Vagina (tissue), 2 donors: ENCODE data around the gene PTPRN2. TPM values are rescaled to one million over a fixed set of nuclear protein-coding genes. Genes with fewer than 3 reads are reported as not detected.

Experiments used
- DNase-seq, 2 donors: peaks; one replicate each; pipeline ENCODE4 v3.0.0-alpha.2; 2017; ENCODE audit errors: extremely low spot score in 2 of 2
- H3K27ac ChIP-seq: fragments of 200-600 bp; sonication (generic); one replicate; pipeline ENCODE4 v1.5.1; 2019
- H3K27me3 ChIP-seq: fragments of 200-600 bp; sonication (generic); one replicate; pipeline ENCODE4 v1.5.1; 2019
- H3K36me3 ChIP-seq, 2 donors: fragments of 200-600 bp; sonication (generic); one replicate each; pipeline ENCODE4 v1.5.1; 2017 to 2019
- H3K4me1 ChIP-seq: fragments of 200-600 bp; sonication (generic); one replicate; pipeline ENCODE4 v1.5.1; 2019
- H3K4me3 ChIP-seq, 2 donors: fragments of 200-600 bp; sonication (generic); 1 replicate in 1 of 2; 2 replicates in 1 of 2; pipeline ENCODE4 v1.5.1; 2016 to 2019
- H3K9me3 ChIP-seq: fragments of 200-600 bp; sonication (generic); one replicate; pipeline ENCODE4 v1.5.1; 2019
- POLR2A ChIP-seq, 2 donors: fragments of 450-650 bp; IDR thresholded peaks; one replicate each; pipeline ENCODE4 v1.6.1; 2017; ENCODE audit warnings: antibody characterized with exemption in 2 of 2, mild to moderate bottlenecking in 2 of 2, moderate library complexity in 2 of 2
- POLR2AphosphoS5 ChIP-seq, 2 donors: sonication (generic); formaldehyde crosslinking; IDR thresholded peaks; one replicate each; pipeline ENCODE4 v1.9.0; 2017; ENCODE audit warnings: antibody characterized with exemption in 2 of 2, mild to moderate bottlenecking in 2 of 2, low read depth in 1 of 2; ENCODE audit not compliant: insufficient read depth in 1 of 2
- intact Hi-C: fragments of 100-400 bp; cut with DNase I; formaldehyde crosslinking; loops from one replicate; pipeline ENCODE4 v1.15.1; 2023
- total RNA-seq: library from RNA; depleted of rRNA; stranded (reverse); fragments of >200 nt; gene quantifications from one replicate; pipeline ENCODE4 v1.2.3, GENCODE V29; 2016
- TF ChIP-seq, protein P1 (sequence below), 3 experiments: fragments of 450-650 bp in 2 of 3; fragments of 200-600 bp in 1 of 3; sonication (generic) in 1 of 3; IDR thresholded peaks; one replicate each; pipeline ENCODE4 v1.5.1; 2017 to 2019; ENCODE audit warnings: antibody characterized with exemption in 3 of 3, mild to moderate bottlenecking in 2 of 3, moderate library complexity in 2 of 3

Gene PTPRN2
- total RNA-seq, 1 donor from 2014 or later = 7.4 TPM

DNA sequence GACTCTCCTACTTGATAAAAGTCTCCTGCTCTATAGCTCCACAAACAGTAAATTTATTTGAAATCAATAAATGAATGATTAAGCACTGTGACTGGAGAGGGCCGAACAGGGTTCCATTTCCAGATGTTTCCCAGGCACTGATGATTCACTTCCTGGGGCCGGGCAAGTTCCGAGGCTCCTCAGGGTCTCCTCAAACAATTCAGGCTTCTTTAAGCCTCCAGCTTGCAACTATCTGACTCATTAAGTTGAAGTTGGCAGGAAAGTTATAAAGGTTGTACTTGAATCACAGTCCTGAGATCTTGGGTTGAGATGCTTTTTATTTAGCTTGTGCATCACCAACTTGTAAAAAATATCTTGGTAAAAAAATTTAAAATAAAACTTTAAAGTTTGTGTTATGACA is 637.9 kb downstream of the PTPRN2 start:
- H3K36me3 ChIP-seq = no peaks in the 10 kb centered on the region
- H3K4me3 ChIP-seq = no peak overlapping the region
- H3K4me1 ChIP-seq = no peaks in the 10 kb centered on the region
- DNase-seq = no peak
- intact Hi-C loops = no loop called here
- H3K27ac ChIP-seq = no peak overlapping the region
- no peak for TF ChIP-seq POLR2AphosphoS5 (IDR thresholded peaks at IDR 0.05; ENCODE audit: insufficient read depth in 1 of 2, low read depth in 1 of 2)
- TF ChIP-seq, protein P1, sequence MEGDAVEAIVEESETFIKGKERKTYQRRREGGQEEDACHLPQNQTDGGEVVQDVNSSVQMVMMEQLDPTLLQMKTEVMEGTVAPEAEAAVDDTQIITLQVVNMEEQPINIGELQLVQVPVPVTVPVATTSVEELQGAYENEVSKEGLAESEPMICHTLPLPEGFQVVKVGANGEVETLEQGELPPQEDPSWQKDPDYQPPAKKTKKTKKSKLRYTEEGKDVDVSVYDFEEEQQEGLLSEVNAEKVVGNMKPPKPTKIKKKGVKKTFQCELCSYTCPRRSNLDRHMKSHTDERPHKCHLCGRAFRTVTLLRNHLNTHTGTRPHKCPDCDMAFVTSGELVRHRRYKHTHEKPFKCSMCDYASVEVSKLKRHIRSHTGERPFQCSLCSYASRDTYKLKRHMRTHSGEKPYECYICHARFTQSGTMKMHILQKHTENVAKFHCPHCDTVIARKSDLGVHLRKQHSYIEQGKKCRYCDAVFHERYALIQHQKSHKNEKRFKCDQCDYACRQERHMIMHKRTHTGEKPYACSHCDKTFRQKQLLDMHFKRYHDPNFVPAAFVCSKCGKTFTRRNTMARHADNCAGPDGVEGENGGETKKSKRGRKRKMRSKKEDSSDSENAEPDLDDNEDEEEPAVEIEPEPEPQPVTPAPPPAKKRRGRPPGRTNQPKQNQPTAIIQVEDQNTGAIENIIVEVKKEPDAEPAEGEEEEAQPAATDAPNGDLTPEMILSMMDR (IDR thresholded peaks at IDR 0.05) = no peak
- no peak for TF ChIP-seq POLR2A (IDR thresholded peaks at IDR 0.05)
- H3K9me3 ChIP-seq = peaks cover 3% of the 10 kb centered on the region
- H3K27me3 ChIP-seq = no peaks in the 10 kb centered on the region

DNA sequence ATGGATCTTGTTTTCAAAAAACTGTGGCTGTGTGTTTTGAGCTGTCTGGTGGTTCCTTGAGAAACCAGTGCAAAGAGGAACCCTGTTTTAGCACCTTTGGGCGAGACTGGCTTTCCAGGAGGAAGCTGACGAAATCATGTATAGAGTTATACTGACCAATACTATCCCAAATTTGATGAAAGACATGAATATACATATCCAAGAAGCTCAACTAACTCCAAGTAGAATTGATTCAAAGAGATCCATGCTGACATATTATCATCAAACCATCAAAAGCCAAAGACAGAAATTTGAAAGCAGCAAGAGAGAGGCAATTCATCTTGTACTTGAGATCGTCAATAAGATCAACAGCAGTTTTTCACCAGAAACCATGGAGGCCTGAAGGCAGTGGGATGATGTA is 640.1 kb downstream of the PTPRN2 start:
- TF ChIP-seq, protein P1 (IDR thresholded peaks at IDR 0.05) = no peak
- TF ChIP-seq POLR2A (IDR thresholded peaks at IDR 0.05) (no peak), POLR2AphosphoS5 (IDR thresholded peaks at IDR 0.05; ENCODE audit: insufficient read depth in 1 of 2, low read depth in 1 of 2) (no peak)
- no peak for DNase-seq

DNA sequence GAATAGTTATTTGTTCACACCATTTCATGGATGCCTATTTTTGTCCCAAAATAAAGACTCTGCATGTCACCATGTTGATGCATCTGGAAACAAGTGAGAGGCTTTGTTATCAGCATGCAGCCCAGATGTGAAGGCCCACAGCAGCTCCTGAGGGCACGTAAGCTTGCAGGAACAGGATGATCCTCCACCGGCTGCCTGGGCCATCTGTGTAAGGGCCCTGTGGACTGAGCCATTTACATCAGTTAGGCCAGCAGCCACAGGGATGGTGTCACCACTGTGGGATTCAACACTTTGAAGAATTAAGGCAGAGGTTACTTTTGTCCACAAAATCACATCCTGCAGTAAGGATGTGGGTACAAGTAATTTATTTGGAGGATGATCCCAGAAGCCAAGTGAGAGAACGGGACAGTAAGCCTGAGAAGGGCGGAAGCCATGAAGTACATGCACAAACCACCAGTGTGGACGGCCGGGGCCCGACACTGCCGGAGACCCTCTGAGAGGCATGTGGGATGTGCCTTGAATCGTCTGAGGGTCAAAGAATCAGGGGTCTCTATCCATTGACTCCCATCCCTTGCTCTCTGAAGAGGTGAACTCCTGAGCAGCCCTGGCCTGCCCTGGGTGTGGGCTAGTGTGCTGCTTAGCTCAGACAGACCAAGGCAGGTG is 641.1 kb downstream of the PTPRN2 start:
- intact Hi-C loops = no loop called here
- DNase-seq = no peak
- TF ChIP-seq POLR2AphosphoS5 (IDR thresholded peaks at IDR 0.05; ENCODE audit: insufficient read depth in 1 of 2, low read depth in 1 of 2) (no peak), POLR2A (IDR thresholded peaks at IDR 0.05) (no peak)
- TF ChIP-seq, protein P1 (IDR thresholded peaks at IDR 0.05) = no peak
- no peaks in the 10 kb centered on the region for H3K27me3 ChIP-seq
- H3K4me1 ChIP-seq = no peaks in the 10 kb centered on the region
- H3K36me3 ChIP-seq = no peaks in the 10 kb centered on the region
- H3K27ac ChIP-seq = no peak overlapping the region
- no peak overlapping the region for H3K4me3 ChIP-seq
- peaks cover 3% of the 10 kb centered on the region for H3K9me3 ChIP-seq

More for the DNA sequence above, 640.1 kb downstream of the PTPRN2 start:
- Histone ChIP-seq H3K4me1 (no peaks in the 10 kb centered on the region), H3K27me3 (no peaks in the 10 kb centered on the region), H3K27ac (no peak overlapping the region), H3K4me3 (no peak overlapping the region), H3K9me3 (peaks cover 3% of the 10 kb centered on the region), H3K36me3 (no peaks in the 10 kb centered on the region)
- intact Hi-C loops = no loop called here

DNA sequence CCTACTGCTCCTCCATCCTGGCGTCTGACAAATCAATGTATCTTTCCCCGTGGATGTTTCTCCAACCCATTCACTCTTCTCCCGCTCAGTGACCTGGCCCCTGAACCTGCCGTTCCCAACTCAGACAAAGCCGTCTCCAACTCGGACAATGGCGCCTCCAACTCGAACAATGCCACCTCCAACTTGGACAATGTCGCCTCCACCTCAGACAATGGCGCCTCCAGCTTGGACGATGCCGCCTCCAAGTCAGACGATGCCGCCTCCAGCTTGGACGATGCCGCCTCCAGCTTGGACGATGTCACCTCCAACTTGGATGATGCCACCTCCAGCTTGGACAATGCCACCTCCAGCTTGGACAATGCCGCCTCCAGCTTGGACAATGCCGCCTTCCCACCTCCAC is 642.2 kb downstream of the PTPRN2 start:
- Histone ChIP-seq H3K4me3 (no peak overlapping the region), H3K27me3 (no peaks in the 10 kb centered on the region), H3K4me1 (no peaks in the 10 kb centered on the region), H3K36me3 (no peaks in the 10 kb centered on the region), H3K27ac (no peak overlapping the region), H3K9me3 (peaks cover under 1% of the 10 kb centered on the region)
- no peak for TF ChIP-seq POLR2A (IDR thresholded peaks at IDR 0.05)
- no peak for TF ChIP-seq POLR2AphosphoS5 (IDR thresholded peaks at IDR 0.05; ENCODE audit: insufficient read depth in 1 of 2, low read depth in 1 of 2)
- TF ChIP-seq, protein P1 (IDR thresholded peaks at IDR 0.05) = no peak
- intact Hi-C loops = no loop called here
- DNase-seq = no peak

DNA sequence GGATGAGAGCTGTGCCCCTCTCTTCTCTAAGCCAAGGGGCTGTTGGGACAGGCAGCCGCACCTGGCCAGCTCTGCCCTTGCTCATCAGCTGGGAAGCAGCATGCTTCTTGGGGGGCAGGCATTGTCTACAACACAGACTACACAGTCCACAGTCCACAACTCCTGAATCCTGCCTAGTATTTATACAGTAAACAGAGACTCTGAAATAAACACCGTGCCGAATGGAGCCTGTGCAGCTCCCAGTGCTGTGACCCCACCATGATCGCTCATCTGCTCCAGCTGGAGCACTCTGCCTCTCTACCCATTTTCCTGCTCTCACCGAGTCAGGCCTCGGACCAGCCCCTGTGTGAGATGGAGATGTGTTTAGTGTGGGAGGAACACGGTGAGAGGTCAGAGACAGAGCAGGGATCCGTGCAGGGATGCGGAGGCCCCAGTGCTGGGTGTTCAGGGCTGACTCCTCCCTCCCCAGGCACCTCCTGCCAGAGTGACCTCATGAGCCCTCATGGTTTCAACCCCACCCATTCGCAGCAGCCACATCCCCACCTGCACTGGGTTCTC is 642.8 kb downstream of the PTPRN2 start:
- intact Hi-C loops = no loop called here
- Histone ChIP-seq H3K27me3 (no peaks in the 10 kb centered on the region), H3K4me1 (no peaks in the 10 kb centered on the region), H3K27ac (no peak overlapping the region), H3K4me3 (no peak overlapping the region), H3K36me3 (no peaks in the 10 kb centered on the region), H3K9me3 (no peaks in the 10 kb centered on the region)
- TF ChIP-seq POLR2AphosphoS5 (IDR thresholded peaks at IDR 0.05; ENCODE audit: insufficient read depth in 1 of 2, low read depth in 1 of 2) (no peak), POLR2A (IDR thresholded peaks at IDR 0.05) (no peak)
- TF ChIP-seq, protein P1 (IDR thresholded peaks at IDR 0.05) = no peak
- DNase-seq = no peak
